Effector memory CD4-positive, alpha-beta T cell (primary cell): ENCODE results near the gene LRRK1.

Source experiments
- DNase-seq, 3 donors: peaks; one replicate each; pipeline ENCODE4 v3.0.0-alpha.2; 2020
- H3K27ac ChIP-seq: 2 replicates; pipeline ENCODE4 v1.7.0; 2013; ENCODE audit warnings: mild to moderate bottlenecking, low read length, moderate library complexity; ENCODE audit not compliant: insufficient read depth, poor library complexity, severe bottlenecking
- H3K27me3 ChIP-seq: replicated peaks from 2 replicates; pipeline ENCODE4 v1.7.0; 2013; ENCODE audit warnings: mild to moderate bottlenecking, low read length; ENCODE audit not compliant: insufficient read depth, control insufficient read depth, poor library complexity, severe bottlenecking
- H3K36me3 ChIP-seq: 2 replicates; pipeline ENCODE4 v1.7.0; 2013; ENCODE audit warnings: mild to moderate bottlenecking, low read length, moderate library complexity; ENCODE audit not compliant: control insufficient read depth, insufficient read depth
- H3K4me1 ChIP-seq: 2 replicates; pipeline ENCODE4 v1.7.0; 2013; ENCODE audit warnings: low read length, mild to moderate bottlenecking; ENCODE audit not compliant: control insufficient read depth, insufficient read depth, poor library complexity, severe bottlenecking
- H3K4me3 ChIP-seq: 2 replicates; pipeline ENCODE4 v1.7.0; 2013; ENCODE audit warnings: low read length, low read depth, mild to moderate bottlenecking; ENCODE audit not compliant: insufficient read depth, poor library complexity, severe bottlenecking
- H3K9me3 ChIP-seq: 2 replicates; pipeline ENCODE4 v1.7.0; 2013; ENCODE audit warnings: mild to moderate bottlenecking, low read length, moderate library complexity; ENCODE audit not compliant: control insufficient read depth

Gene LRRK1

DNA sequence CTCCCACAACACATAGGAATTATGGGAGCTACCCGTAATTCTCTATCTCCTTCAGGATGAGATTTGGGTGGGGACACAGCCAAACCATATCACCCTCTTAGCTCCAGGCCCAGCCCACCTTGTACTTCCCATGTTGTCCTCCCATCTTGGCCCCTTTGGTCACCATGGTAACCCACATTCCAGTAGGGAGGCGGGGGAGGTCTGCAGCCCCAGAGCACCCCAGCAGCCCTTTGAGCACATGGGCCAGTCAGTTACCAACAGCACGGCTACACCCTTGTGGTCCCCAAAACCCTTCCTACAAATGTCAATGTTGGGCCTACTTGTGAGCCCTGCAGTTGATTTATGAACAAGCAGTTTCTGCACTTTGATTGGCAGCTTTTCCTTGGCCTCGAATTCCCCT is 84.5 kb downstream of the LRRK1 start:
- H3K27ac ChIP-seq = no peak overlapping the region
- no peaks in the 10 kb centered on the region for H3K9me3 ChIP-seq
- no peaks in the 10 kb centered on the region for H3K4me1 ChIP-seq
- no peaks in the 10 kb centered on the region for H3K36me3 ChIP-seq
- no peak for DNase-seq
- no peaks in the 10 kb centered on the region for H3K27me3 ChIP-seq
- no peak overlapping the region for H3K4me3 ChIP-seq

DNA sequence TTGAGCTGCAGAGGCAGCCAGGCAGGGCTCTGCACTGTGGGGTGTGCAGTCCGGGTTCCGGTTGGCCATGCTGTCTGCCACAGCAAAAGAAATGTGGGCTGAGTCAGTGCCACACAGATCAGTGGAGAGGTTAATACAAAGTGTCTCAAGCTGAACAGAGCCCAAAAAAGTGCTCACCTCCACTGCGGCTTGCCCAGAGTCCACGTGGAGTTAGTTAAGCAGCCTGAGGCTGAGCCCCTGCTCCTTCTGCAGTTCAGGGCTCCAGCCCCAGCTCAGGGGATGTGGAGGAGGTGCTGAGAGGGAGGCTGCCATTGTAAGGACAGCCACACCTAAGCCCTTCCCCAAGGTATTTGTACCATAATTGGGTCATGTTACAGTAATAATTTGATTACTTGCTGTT is 85.3 kb downstream of the LRRK1 start:
- Histone ChIP-seq H3K27ac (no peak overlapping the region), H3K27me3 (no peaks in the 10 kb centered on the region), H3K36me3 (no peaks in the 10 kb centered on the region), H3K9me3 (no peaks in the 10 kb centered on the region), H3K4me1 (no peaks in the 10 kb centered on the region), H3K4me3 (no peak overlapping the region)
- DNase-seq = no peak

DNA sequence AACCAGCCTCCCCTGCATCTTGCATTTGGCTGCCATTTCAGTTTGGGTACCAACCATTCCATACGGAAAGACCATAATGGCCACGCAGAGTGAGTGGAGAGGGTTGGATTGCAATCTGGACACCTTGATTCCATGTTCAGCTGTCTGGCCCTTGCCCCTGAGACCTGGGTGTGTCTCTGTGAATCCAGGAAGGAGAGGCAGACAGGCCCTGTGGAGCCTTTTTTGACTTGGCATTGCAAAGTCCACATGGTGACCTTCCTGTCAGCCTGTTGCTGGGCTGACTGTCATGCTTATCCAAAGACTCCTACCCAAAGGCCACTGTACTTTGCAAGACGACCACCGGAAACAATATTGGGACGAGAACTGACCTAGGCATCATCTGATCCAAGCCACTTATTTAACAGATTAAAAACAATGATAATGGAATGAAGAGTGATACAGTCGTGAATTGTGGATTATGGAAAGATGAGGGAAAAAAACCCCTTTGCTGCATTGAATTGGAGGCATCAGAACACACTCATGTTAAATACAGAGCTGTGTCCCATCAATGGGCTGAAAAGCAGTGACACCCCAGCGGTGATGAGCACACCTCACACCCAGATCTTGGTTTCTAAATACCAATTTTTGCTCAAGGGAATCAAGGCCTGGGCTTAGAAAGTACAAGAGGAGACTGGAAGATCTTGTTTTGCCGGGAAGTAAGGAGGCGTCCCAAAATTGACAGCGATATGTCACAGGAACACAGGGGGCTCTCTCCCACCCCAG is 86.0 kb downstream of the LRRK1 start:
- Histone ChIP-seq H3K36me3 (no peaks in the 10 kb centered on the region), H3K9me3 (no peaks in the 10 kb centered on the region), H3K27ac (no peak overlapping the region), H3K27me3 (no peaks in the 10 kb centered on the region), H3K4me3 (no peak overlapping the region), H3K4me1 (no peaks in the 10 kb centered on the region)
- no peak for DNase-seq

DNA sequence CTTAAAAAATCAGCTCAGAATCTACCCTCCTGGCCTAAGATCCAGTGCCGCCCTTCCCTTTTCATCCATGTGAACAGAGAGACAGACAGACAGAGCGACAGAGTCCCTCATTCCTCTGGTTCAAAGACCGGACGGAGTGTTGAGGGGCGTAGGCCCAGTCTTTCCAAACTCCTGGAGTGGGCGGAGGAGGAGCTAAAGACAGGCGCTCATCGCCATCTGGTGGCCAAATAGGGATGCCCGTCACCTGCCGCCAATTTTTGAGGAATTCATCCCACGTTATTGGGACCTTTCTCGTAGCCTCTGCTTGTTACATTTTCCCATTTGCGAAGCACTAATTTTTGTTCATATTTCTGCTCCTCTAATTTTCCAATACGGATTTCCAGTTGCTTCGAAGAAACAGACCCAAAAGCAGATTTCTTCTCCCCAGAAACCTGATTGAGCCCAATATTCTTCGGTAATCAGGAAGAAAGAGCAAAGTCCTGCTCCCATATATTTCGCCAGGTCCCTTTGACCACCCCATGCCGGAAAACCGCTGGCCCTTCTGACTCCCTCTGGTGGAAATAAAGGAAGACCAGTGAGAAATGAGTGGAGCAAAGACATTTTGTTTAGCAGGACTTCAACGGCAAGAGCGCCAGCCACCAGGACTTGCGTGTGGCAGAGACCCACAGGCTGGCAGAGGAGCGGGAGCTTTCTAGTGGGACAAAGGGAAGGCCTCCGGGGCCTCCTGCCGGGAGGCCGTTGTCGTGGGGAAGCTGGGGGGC is 88.0 kb downstream of the LRRK1 start:
- Histone ChIP-seq H3K36me3 (no peaks in the 10 kb centered on the region), H3K9me3 (no peaks in the 10 kb centered on the region), H3K4me3 (no peak overlapping the region), H3K27me3 (no peaks in the 10 kb centered on the region), H3K4me1 (no peaks in the 10 kb centered on the region), H3K27ac (no peak overlapping the region)
- DNase-seq = peak in 2 of 3 donors; percentile 15 to 36

GRCh38 chr15:101008158-101009139 is 89.3 kb downstream of the LRRK1 start:
- no peaks in the 10 kb centered on the region for H3K36me3 ChIP-seq
- H3K27ac ChIP-seq = no peak overlapping the region
- H3K27me3 ChIP-seq = no peaks in the 10 kb centered on the region
- H3K4me3 ChIP-seq = peak overlapping the region; percentile 70
- H3K4me1 ChIP-seq = no peaks in the 10 kb centered on the region
- DNase-seq = peak; percentile 65 to 73 (median 67)
- H3K9me3 ChIP-seq = no peaks in the 10 kb centered on the region

GRCh38 chr15:101009176-101009575 is 90.0 kb downstream of the LRRK1 start:
- Histone ChIP-seq H3K9me3 (no peaks in the 10 kb centered on the region), H3K36me3 (no peaks in the 10 kb centered on the region), H3K27me3 (no peaks in the 10 kb centered on the region), H3K27ac (no peak overlapping the region), H3K4me3 (no peak overlapping the region), H3K4me1 (no peaks in the 10 kb centered on the region)
- DNase-seq = no peak

GRCh38 chr15:101010781-101011180 is 91.6 kb downstream of the LRRK1 start:
- DNase-seq = no peak
- no peaks in the 10 kb centered on the region for H3K36me3 ChIP-seq
- no peaks in the 10 kb centered on the region for H3K4me1 ChIP-seq
- no peaks in the 10 kb centered on the region for H3K9me3 ChIP-seq
- H3K27ac ChIP-seq = no peak overlapping the region
- no peaks in the 10 kb centered on the region for H3K27me3 ChIP-seq
- no peak overlapping the region for H3K4me3 ChIP-seq

- Histone ChIP-seq H3K4me1 (no peaks in the 10 kb centered on the region), H3K9me3 (no peaks in the 10 kb centered on the region), H3K36me3 (no peaks in the 10 kb centered on the region), H3K4me3 (no peak overlapping the region), H3K27me3 (no peaks in the 10 kb centered on the region), H3K27ac (no peak overlapping the region)
- DNase-seq = no peak
Measured at GRCh38 chr15:101012326-101013200, 93.4 kb downstream of the LRRK1 start.

DNA sequence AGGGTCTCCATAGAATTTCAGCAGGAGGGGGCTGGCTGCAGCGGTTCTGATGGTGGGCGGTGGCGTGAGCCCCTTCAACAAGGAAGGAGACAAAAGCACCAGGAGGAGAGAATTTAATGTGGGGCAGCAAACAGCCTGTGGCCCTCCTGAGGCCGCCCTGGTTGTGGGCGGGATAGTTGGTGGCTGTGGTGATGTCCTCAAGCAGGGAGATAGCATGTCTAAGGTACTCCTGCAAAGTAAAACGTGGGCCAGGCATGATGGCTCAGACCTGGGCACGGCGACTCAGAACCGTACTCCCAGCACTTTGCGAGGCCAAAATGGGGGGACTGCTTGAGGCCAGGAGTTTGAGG is 94.0 kb downstream of the LRRK1 start:
- Histone ChIP-seq H3K4me1 (no peaks in the 10 kb centered on the region), H3K36me3 (no peaks in the 10 kb centered on the region), H3K4me3 (no peak overlapping the region), H3K27ac (no peak overlapping the region), H3K27me3 (no peaks in the 10 kb centered on the region), H3K9me3 (no peaks in the 10 kb centered on the region)
- DNase-seq = no peak
